Naive thymus-derived CD4-positive, alpha-beta T cell (primary cell): ENCODE results near the gene TUT7. TPM values are rescaled to one million over a fixed set of nuclear protein-coding genes. Genes with fewer than 3 reads are reported as not detected.

ENCODE experiments used
- ATAC-seq: fragments of 150-1000 bp; cut with Tn5 transposase; 2 replicates; pipeline ENCODE4 v1.10.0; 2021; ENCODE audit warnings: mild to moderate bottlenecking, moderate library complexity
- CTCF ChIA-PET: fragments of 350-600 bp; sonication (Branson Sonifier 250); formaldehyde crosslinking; loops from one replicate; lab custom pipeline; 2021; ENCODE audit warnings: antibody characterized with exemption; lab: Charles Lee
- POLR2A ChIA-PET: fragments of 350-600 bp; sonication (Branson Sonifier 250); formaldehyde crosslinking; loops from one replicate; lab custom pipeline; 2021; ENCODE audit warnings: antibody characterized with exemption, inconsistent platforms; lab: Charles Lee
- DNase-seq, 9 donors: peaks; one replicate each; pipeline versions ENCODE4 v3.0.0 to v3.0.0-alpha.2; 2020 to 2022; ENCODE audit warnings: mixed read lengths in 1 of 9
- H3K27ac ChIP-seq: one replicate; pipeline ENCODE4 v1.7.0; 2013; ENCODE audit warnings: mild to moderate bottlenecking, low read depth, low read length, moderate library complexity
- H3K27me3 ChIP-seq, 2 donors: one replicate each; pipeline ENCODE4 v1.7.0; 2013; ENCODE audit warnings: low read length in 2 of 2, mild to moderate bottlenecking in 2 of 2, moderate library complexity in 2 of 2; ENCODE audit not compliant: control insufficient read depth in 2 of 2, insufficient read depth in 2 of 2
- H3K36me3 ChIP-seq, 3 experiments: 1 replicate in 2 of 3; 2 replicates in 1 of 3; pipeline ENCODE4 v1.7.0; 2013; ENCODE audit warnings: low read length in 3 of 3, mild to moderate bottlenecking in 3 of 3, moderate library complexity in 1 of 3; ENCODE audit not compliant: insufficient read depth in 3 of 3, control insufficient read depth in 2 of 3
- H3K4me1 ChIP-seq, 2 donors: one replicate each; pipeline ENCODE4 v1.7.0; 2013; ENCODE audit warnings: low read length in 2 of 2, mild to moderate bottlenecking in 2 of 2, moderate library complexity in 1 of 2; ENCODE audit not compliant: control insufficient read depth in 2 of 2, insufficient read depth in 2 of 2
- H3K4me3 ChIP-seq: 2 replicates; pipeline ENCODE4 v1.7.0; 2013; ENCODE audit warnings: mild to moderate bottlenecking, low read length
- H3K9me3 ChIP-seq, 3 experiments: 1 replicate in 2 of 3; 2 replicates in 1 of 3; pipeline ENCODE4 v1.7.0; 2013; ENCODE audit warnings: low read length in 3 of 3; ENCODE audit not compliant: control insufficient read depth in 2 of 3
- H3K27ac Mint-ChIP-seq, 9 donors: one replicate each; pipeline ENCODE4 v1.8.0; 2020 to 2022; ENCODE audit warnings: mixed read lengths in 9 of 9, mild to moderate bottlenecking in 8 of 9, moderate library complexity in 5 of 9, inconsistent platforms in 2 of 9
- H3K27me3 Mint-ChIP-seq, 5 donors: one replicate each; pipeline ENCODE4 v1.8.0; 2021 to 2022; ENCODE audit warnings: mixed read lengths in 5 of 5, mild to moderate bottlenecking in 1 of 5
- H3K36me3 Mint-ChIP-seq, 5 donors: one replicate each; pipeline ENCODE4 v1.8.0; 2020 to 2022; ENCODE audit warnings: mixed read lengths in 5 of 5, mild to moderate bottlenecking in 3 of 5, inconsistent platforms in 1 of 5
- H3K4me1 Mint-ChIP-seq, 7 donors: one replicate each; pipeline ENCODE4 v1.8.0; 2020 to 2022; ENCODE audit warnings: mixed read lengths in 7 of 7, mild to moderate bottlenecking in 3 of 7, inconsistent platforms in 1 of 7
- H3K4me3 Mint-ChIP-seq, 10 donors: one replicate each; pipeline ENCODE4 v1.8.0; 2020 to 2022; ENCODE audit warnings: mild to moderate bottlenecking in 10 of 10, mixed read lengths in 10 of 10, moderate library complexity in 6 of 10, inconsistent platforms in 2 of 10
- H3K9me3 Mint-ChIP-seq, 11 donors: one replicate each; pipeline ENCODE4 v1.8.0; 2020 to 2022; ENCODE audit warnings: mixed read lengths in 11 of 11, mild to moderate bottlenecking in 4 of 11, inconsistent platforms in 1 of 11, moderate library complexity in 1 of 11
- intact Hi-C, 2 donors: fragments of 100-400 bp; cut with micrococcal nuclease; formaldehyde crosslinking; loops; one replicate each; pipeline ENCODE4 v1.15.1; 2023
- polyA plus RNA-seq, 2 donors: library from polyadenylated mRNA; unstranded; fragments of 300-500 nt; fragmentation: Illumina TruSeq; gene quantifications; one replicate each; pipeline ENCODE4 v1.2.3, GENCODE V29; 2021
- total RNA-seq, 6 experiments: library from RNA in 5 of 6; stranded (reverse) in 5 of 6; gene quantifications; 1 replicate in 5 of 6; 2 replicates in 1 of 6; pipeline ENCODE4 v1.2.3 and lab custom pipeline; 2021 to 2026

Gene TUT7
- total and polyA plus RNA-seq, 7 experiments from 2014 or later: 15.2 to 57.4 (median 41.9) TPM

GRCh38 chr9:86342269-86342668 lies 11.9 kb downstream of the TUT7 start:
- no peak overlapping the region for H3K4me3 ChIP-seq
- Mint-ChIP-seq H3K4me1 (peaks cover 24 to 59% (median 45%) of the 10 kb centered on the region in 7 donors), H3K36me3 (peaks cover 12 to 57% (median 31%) of the 10 kb centered on the region in 5 donors), H3K27me3 (no peaks in the 10 kb centered on the region), H3K9me3 (no peaks in the 10 kb centered on the region), H3K27ac (peak overlapping the region in 3 of 9 donors; percentile 1 to 56 (median 53)), H3K4me3 (no peak overlapping the region)
- ATAC-seq: no peak
- no peaks in the 10 kb centered on the region for H3K9me3 ChIP-seq
- peaks cover 14 to 48% (median 20%) of the 10 kb centered on the region in 3 experiments for H3K36me3 ChIP-seq
- H3K4me1 ChIP-seq: peaks cover 0 to 7% of the 10 kb centered on the region in 2 donors
- no peaks in the 10 kb centered on the region for H3K27me3 ChIP-seq
- DNase-seq: no peak
- no peak overlapping the region for H3K27ac ChIP-seq
- POLR2A ChIA-PET: interaction anchor here (0.9 kb wide), 1 partner anchor 642 kb away, joined by 3 read pairs; no protein-coding TSS in a partner anchor
- intact Hi-C loops: no loop called here
- CTCF ChIA-PET: no interaction called here

GRCh38 chr9:86341007-86341491 lies 13.2 kb downstream of the TUT7 start:
- Histone ChIP-seq H3K9me3 (no peaks in the 10 kb centered on the region), H3K4me1 (peaks cover 0 to 16% of the 10 kb centered on the region in 2 donors), H3K27me3 (no peaks in the 10 kb centered on the region), H3K36me3 (peaks cover 20 to 53% (median 25%) of the 10 kb centered on the region in 3 experiments), H3K27ac (no peak overlapping the region), H3K4me3 (no peak overlapping the region)
- ChIA-PET POLR2A (interaction anchor here (1.7 kb wide), 1 partner anchor 13 kb away, joined by 6 read pairs; the partner anchor contains the start of gene TUT7), CTCF (no interaction called here)
- Mint-ChIP-seq H3K36me3 (peaks cover 8 to 65% (median 32%) of the 10 kb centered on the region in 5 donors), H3K27me3 (no peaks in the 10 kb centered on the region), H3K4me1 (peaks cover 14 to 51% (median 37%) of the 10 kb centered on the region in 7 donors), H3K4me3 (no peak overlapping the region), H3K9me3 (no peaks in the 10 kb centered on the region), H3K27ac (peak overlapping the region in 6 of 9 donors; percentile 1 to 49 (median 42))
- DNase-seq (no peak), ATAC-seq (no peak)
- intact Hi-C loops: no loop called here

DNA sequence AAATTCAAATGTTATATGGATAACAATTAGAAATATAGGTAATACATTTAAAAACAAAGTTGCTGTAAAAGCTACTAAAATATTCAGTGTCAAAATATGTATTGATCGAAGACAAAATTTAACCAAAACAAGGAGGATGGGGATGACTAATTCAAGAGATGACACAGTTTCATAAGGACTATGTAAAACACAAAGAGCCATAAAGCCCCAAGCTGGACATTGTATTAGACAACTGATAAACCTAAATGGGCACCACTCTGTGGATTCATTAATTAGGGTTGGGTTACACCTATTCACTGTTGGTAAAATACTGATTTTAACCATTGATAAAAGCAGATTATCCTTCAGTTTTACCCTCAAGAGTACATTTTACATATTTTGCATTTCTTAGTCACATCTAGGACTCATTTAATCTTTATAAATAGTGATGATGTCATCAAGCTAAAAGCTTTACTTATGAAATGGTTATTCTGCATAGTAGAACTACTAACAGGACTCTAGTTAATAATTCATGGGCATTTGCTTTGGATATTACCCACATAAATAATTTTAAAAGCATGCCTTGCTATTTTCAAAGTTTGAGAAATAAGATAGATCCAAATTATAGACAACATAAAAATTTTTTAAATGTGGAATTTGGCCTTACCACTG lies 13.7 kb downstream of the TUT7 start:
- H3K27me3 Mint-ChIP-seq: no peaks in the 10 kb centered on the region
- POLR2A ChIA-PET: interaction anchor here (1.7 kb wide), 1 partner anchor 14 kb away, joined by 6 read pairs; the partner anchor contains the start of gene TUT7
- CTCF ChIA-PET: no interaction called here
- Histone ChIP-seq H3K4me3 (no peak overlapping the region), H3K4me1 (peaks cover 0 to 16% of the 10 kb centered on the region in 2 donors), H3K27me3 (no peaks in the 10 kb centered on the region), H3K36me3 (peaks cover 17 to 53% (median 30%) of the 10 kb centered on the region in 3 experiments), H3K9me3 (no peaks in the 10 kb centered on the region), H3K27ac (no peak overlapping the region)
- DNase-seq (no peak), ATAC-seq (no peak)
- H3K9me3 Mint-ChIP-seq: no peaks in the 10 kb centered on the region
- intact Hi-C loops: no loop called here
- peaks cover 12 to 47% (median 32%) of the 10 kb centered on the region in 7 donors for H3K4me1 Mint-ChIP-seq
- no peak overlapping the region for H3K4me3 Mint-ChIP-seq
- peak overlapping the region in 4 of 9 donors; percentile 1 to 49 (median 24) for H3K27ac Mint-ChIP-seq
- peaks cover 11 to 66% (median 36%) of the 10 kb centered on the region in 5 donors for H3K36me3 Mint-ChIP-seq

GRCh38 chr9:86337469-86338108 lies 16.6 kb downstream of the TUT7 start:
- H3K4me3 ChIP-seq: peak overlapping the region; percentile 46
- peaks cover 27 to 84% (median 56%) of the 10 kb centered on the region in 5 donors for H3K36me3 Mint-ChIP-seq
- peaks cover 12 to 52% (median 25%) of the 10 kb centered on the region in 7 donors for H3K4me1 Mint-ChIP-seq
- H3K27me3 ChIP-seq: no peaks in the 10 kb centered on the region
- peaks cover 11 to 52% (median 30%) of the 10 kb centered on the region in 3 experiments for H3K36me3 ChIP-seq
- no peak overlapping the region for H3K27ac ChIP-seq
- intact Hi-C loops: loop anchor here (1.0 to 10.0 kb wide), 6 partner anchors 15 to 520 kb away; partner anchors contain the start of gene TUT7 (in 1 of the 2)
- H3K27ac Mint-ChIP-seq: peak overlapping the region in 7 of 9 donors; percentile 31 to 81 (median 68)
- H3K9me3 Mint-ChIP-seq: no peaks in the 10 kb centered on the region
- POLR2A ChIA-PET: no interaction called here
- CTCF ChIA-PET: no interaction called here
- H3K27me3 Mint-ChIP-seq: no peaks in the 10 kb centered on the region
- DNase-seq (no peak), ATAC-seq (peak; percentile 70)
- H3K4me1 ChIP-seq: peaks cover 0 to 16% of the 10 kb centered on the region in 2 donors
- H3K4me3 Mint-ChIP-seq: peak overlapping the region in 9 of 10 donors; percentile 37 to 88 (median 85)
- H3K9me3 ChIP-seq: no peaks in the 10 kb centered on the region

DNA sequence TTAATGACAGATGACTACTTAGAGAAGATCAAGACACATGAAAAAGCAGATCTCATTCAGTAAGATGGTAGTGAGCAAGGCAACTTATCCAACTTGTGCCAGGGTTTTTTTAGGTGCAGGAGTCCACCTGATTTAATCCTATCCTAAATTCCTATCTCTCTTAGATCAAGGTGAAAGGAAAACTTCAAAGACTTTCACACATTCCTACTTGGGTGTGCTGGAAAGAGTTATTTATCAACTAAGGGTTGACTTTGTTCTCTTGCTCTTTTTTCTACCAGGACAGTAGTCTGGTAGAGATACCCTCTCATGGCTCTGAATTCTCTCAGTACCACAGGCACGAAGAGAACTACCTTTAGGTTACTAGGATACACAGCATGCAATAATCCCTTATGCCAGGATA lies 18.2 kb downstream of the TUT7 start:
- Mint-ChIP-seq H3K4me1 (peaks cover 12 to 44% (median 26%) of the 10 kb centered on the region in 7 donors), H3K36me3 (peaks cover 25 to 79% (median 58%) of the 10 kb centered on the region in 5 donors), H3K4me3 (no peak overlapping the region), H3K27ac (no peak overlapping the region), H3K9me3 (peaks cover 0 to 4% (median 0%) of the 10 kb centered on the region in 11 donors), H3K27me3 (no peaks in the 10 kb centered on the region)
- H3K27me3 ChIP-seq: no peaks in the 10 kb centered on the region
- no peak overlapping the region for H3K27ac ChIP-seq
- peaks cover 0 to 16% of the 10 kb centered on the region in 2 donors for H3K4me1 ChIP-seq
- H3K9me3 ChIP-seq: no peaks in the 10 kb centered on the region
- H3K36me3 ChIP-seq: peaks cover 7 to 38% (median 25%) of the 10 kb centered on the region in 3 experiments
- ChIA-PET CTCF (no interaction called here), POLR2A (interaction anchor here (0.6 kb wide), 1 partner anchor 24 kb away, joined by 3 read pairs; no protein-coding TSS in a partner anchor)
- intact Hi-C loops: loop anchor here (5.0 to 10.0 kb wide), 3 partner anchors 34 to 519 kb away; no protein-coding TSS in a partner anchor
- no peak for DNase-seq
- H3K4me3 ChIP-seq: no peak overlapping the region
- ATAC-seq: no peak

DNA sequence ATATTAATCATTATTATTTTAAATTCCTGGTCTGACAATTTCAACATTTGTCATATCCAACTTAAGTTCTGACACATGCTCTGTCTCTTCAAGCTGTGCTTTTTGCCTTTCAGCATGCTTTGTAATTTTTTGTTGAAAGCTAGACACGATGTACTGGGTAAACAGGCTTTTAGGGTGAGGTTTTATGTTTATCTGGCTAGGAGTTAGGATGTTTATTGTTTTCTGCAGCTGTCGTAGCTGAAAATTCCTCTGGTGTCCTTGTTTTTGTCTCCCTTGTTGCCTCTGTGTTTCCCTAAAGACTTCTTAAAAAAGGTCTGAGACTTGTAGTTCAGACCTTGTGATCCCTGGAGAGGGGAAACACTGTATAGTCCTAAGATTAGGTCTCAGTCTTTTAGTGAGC lies 20.6 kb downstream of the TUT7 start:
- H3K9me3 Mint-ChIP-seq: peaks cover 0 to 4% (median 0%) of the 10 kb centered on the region in 11 donors
- DNase-seq (no peak), ATAC-seq (no peak)
- no peak overlapping the region for H3K4me3 ChIP-seq
- ChIA-PET POLR2A (no interaction called here), CTCF (no interaction called here)
- H3K9me3 ChIP-seq: no peaks in the 10 kb centered on the region
- no peaks in the 10 kb centered on the region for H3K27me3 Mint-ChIP-seq
- no peak overlapping the region for H3K4me3 Mint-ChIP-seq
- intact Hi-C loops: loop anchor here in 1 of 2 donors (10.0 kb wide), 1 partner anchor 81 kb away; no protein-coding TSS in a partner anchor
- no peaks in the 10 kb centered on the region for H3K27me3 ChIP-seq
- peaks cover 25 to 66% (median 55%) of the 10 kb centered on the region in 5 donors for H3K36me3 Mint-ChIP-seq
- peaks cover 10 to 34% (median 19%) of the 10 kb centered on the region in 7 donors for H3K4me1 Mint-ChIP-seq
- peak overlapping the region in 2 of 9 donors; percentile 29 to 41 for H3K27ac Mint-ChIP-seq
- H3K27ac ChIP-seq: no peak overlapping the region
- peaks cover 0 to 16% of the 10 kb centered on the region in 2 donors for H3K4me1 ChIP-seq
- H3K36me3 ChIP-seq: peaks cover 4 to 36% (median 25%) of the 10 kb centered on the region in 3 experiments
